ENCODE results near the gene TLCD3B. TPM values are rescaled to one million over a fixed set of nuclear protein-coding genes. Genes with fewer than 3 reads are reported as not detected.
A peak's percentile ranks its signal among the peaks of the same experiment; 100 is the strongest.

TLCD3B gene
- polyA plus RNA-seq, 1 experiment: not detected

DNA sequence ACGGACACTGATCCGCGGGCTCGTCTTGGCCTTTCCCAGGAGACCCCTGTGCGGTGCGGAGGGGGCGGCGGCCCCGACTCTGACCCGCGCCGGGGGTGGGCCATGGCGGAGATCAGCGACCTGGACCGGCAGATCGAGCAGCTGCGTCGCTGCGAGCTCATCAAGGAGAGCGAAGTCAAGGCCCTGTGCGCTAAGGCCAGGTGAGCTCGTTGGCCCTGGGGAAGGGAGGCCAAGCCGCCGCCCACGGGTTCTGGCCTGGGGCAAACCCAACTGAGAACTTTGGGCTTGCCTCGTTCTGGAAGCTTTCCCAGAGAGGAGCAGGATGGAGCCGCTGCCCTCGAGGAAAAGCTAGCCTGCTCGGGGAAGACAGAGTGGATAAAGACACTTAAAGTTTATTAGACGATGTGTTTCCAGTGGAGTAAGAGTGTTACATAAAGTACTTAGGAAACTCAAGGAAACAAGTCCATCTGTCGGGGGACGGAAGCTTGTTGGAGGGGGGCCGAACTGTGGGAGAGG lies 45.3 kb upstream of the TLCD3B start:
- H3K9me3 ChIP-seq (ENCODE audit: control insufficient read depth, insufficient read depth, low read length): peaks cover 3% of the 10 kb centered on the region; the same call in 1 of the 2 replicates
- POLR2A ChIA-PET: interaction anchor here (0.6 to 4.7 kb wide), 2 partner anchors 10 to 15 kb away, joined by 3 to 24 read pairs; partner anchors contain the start of genes ALDOA and TBX6
- H3K27me3 ChIP-seq (ENCODE audit: control insufficient read depth, insufficient read depth, low read length): no peaks in the 10 kb centered on the region
- DNase-seq (ENCODE audit: low read depth, low spot score): no peak
- H3K4me3 ChIP-seq (ENCODE audit: low read depth, low read length): peak overlapping the region; percentile 99
- peak overlapping the region; percentile 75 for H3K27ac ChIP-seq (ENCODE audit: low read depth, low read length)
- CTCF ChIA-PET: interaction anchor here (1.0 kb wide), 1 partner anchor 10 kb away, joined by 3 read pairs; no protein-coding TSS in a partner anchor
- TF ChIP-seq CTCF (IDR thresholded peaks at IDR 0.05; ENCODE audit: low read depth, low read length): no peak

GRCh38 chr16:30075503-30076275 lies 44.6 kb upstream of the TLCD3B start, which contains the start of gene PPP4C:
PPP4C (plus strand) TSS chr16:30075994; CDS start chr16:30076378, 384 bp downstream.
- POLR2A ChIA-PET: interaction anchor here (0.7 to 4.7 kb wide), 4 partner anchors 9 to 499 kb away, joined by 3 to 24 read pairs (median 13); partner anchors contain the start of gene ALDOA
- H3K27me3 ChIP-seq (ENCODE audit: control insufficient read depth, insufficient read depth, low read length): no peaks in the 10 kb centered on the region
- peak within 1 kb of the TSS; percentile 99 for H3K4me3 ChIP-seq (ENCODE audit: low read depth, low read length)
- H3K9me3 ChIP-seq (ENCODE audit: control insufficient read depth, insufficient read depth, low read length): peaks cover 3% of the 10 kb centered on the region; the same call in 1 of the 2 replicates
- peak; percentile 66 for DNase-seq (ENCODE audit: low read depth, low spot score)
- CTCF ChIA-PET: interaction anchor here (1.0 kb wide), 1 partner anchor 9 kb away, joined by 3 read pairs; no protein-coding TSS in a partner anchor
- 0 out of 2 replicates have a peak, but pooled peaks have one; percentile 8 for TF ChIP-seq CTCF (IDR thresholded peaks at IDR 0.05; ENCODE audit: low read depth, low read length)
- H3K27ac ChIP-seq (ENCODE audit: low read depth, low read length): peak within 1 kb of the TSS; percentile 81

- POLR2A ChIA-PET: interaction anchor here (0.7 kb wide), 1 partner anchor 109 kb away, joined by 4 read pairs; no protein-coding TSS in a partner anchor
- Histone ChIP-seq H3K9me3 (ENCODE audit: control insufficient read depth, insufficient read depth, low read length) (peaks cover 6% of the 10 kb centered on the region; the same call in 1 of the 2 replicates), H3K27me3 (ENCODE audit: control insufficient read depth, insufficient read depth, low read length) (no peaks in the 10 kb centered on the region), H3K27ac (ENCODE audit: low read depth, low read length) (no peak overlapping the region), H3K4me3 (ENCODE audit: low read depth, low read length) (no peak overlapping the region)
- CTCF ChIA-PET: interaction anchor here (0.5 kb wide), 1 partner anchor 35 kb away, joined by 3 read pairs; no protein-coding TSS in a partner anchor
- DNase-seq (ENCODE audit: low read depth, low spot score): no peak
- TF ChIP-seq CTCF (IDR thresholded peaks at IDR 0.05; ENCODE audit: low read depth, low read length): no peak
These were observed 39.4 kb upstream of the TLCD3B start for GRCh38 chr16:30070490-30070889.

DNA sequence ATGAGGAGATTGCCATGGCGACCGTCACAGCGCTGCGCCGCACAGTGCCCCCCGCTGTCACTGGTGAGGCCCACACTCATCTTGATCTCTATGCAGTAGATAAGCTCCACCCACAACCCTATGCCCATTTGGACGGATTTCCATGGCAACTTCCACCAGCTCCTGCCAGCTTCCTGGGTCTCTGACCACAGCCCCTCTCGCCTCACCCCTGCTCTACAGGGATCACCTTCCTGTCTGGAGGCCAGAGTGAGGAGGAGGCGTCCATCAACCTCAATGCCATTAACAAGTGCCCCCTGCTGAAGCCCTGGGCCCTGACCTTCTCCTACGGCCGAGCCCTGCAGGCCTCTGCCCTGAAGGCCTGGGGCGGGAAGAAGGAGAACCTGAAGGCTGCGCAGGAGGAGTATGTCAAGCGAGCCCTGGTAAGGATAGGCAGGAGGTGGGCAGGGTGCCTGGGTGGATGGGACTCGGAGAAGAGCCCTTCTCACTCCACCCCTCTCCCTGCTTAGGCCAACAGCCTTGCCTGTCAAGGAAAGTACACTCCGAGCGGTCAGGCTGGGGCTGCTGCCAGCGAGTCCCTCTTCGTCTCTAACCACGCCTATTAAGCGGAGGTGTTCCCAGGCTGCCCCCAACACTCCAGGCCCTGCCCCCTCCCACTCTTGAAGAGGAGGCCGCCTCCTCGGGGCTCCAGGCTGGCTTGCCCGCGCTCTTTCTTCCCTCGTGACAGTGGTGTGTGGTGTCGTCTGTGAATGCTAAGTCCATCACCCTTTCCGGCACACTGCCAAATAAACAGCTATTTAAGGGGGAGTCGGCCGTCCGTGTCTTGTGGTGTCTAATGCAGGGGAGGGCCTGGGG lies 38.8 kb upstream of the TLCD3B start:
- H3K27ac ChIP-seq (ENCODE audit: low read depth, low read length): no peak overlapping the region
- no peak for DNase-seq (ENCODE audit: low read depth, low spot score)
- peak overlapping the region; percentile 7 for H3K4me3 ChIP-seq (ENCODE audit: low read depth, low read length)
- peaks cover 6% of the 10 kb centered on the region; the same call in 1 of the 2 replicates for H3K9me3 ChIP-seq (ENCODE audit: control insufficient read depth, insufficient read depth, low read length)
- H3K27me3 ChIP-seq (ENCODE audit: control insufficient read depth, insufficient read depth, low read length): no peaks in the 10 kb centered on the region
- CTCF ChIA-PET: interaction anchor here (0.5 kb wide), 1 partner anchor 35 kb away, joined by 3 read pairs; no protein-coding TSS in a partner anchor
- TF ChIP-seq CTCF (IDR thresholded peaks at IDR 0.05; ENCODE audit: low read depth, low read length): no peak
- POLR2A ChIA-PET: interaction anchor here (0.7 to 1.0 kb wide), 2 partner anchors 18 to 110 kb away, joined by 4 to 7 read pairs; no protein-coding TSS in a partner anchor
